Pancreas (tissue), 10 donors: Measurements from ENCODE around the gene DUSP18. TPM values are rescaled to one million over a fixed set of nuclear protein-coding genes. Genes with fewer than 3 reads are reported as not detected.
A peak's percentile ranks its signal among the peaks of the same experiment; 100 is the strongest.

Experiments
- ATAC-seq, 4 donors: fragments of 200-7000 bp; cut with Tn5 transposase; one replicate each; pipeline versions ENCODE4 v1.8.0 to v1.9.1; 2020; ENCODE audit warnings: mild to moderate bottlenecking in 4 of 4, moderate library complexity in 4 of 4
- DNase-seq, 6 donors: peaks; one replicate each; pipeline ENCODE4 v3.0.0-alpha.2; 2020
- FAIRE-seq: peaks from 2 replicates; lab custom pipeline; 2012; peaks lifted over from hg19 to GRCh38; lab: Jason Lieb, UNC
- H3K27ac ChIP-seq, 4 donors: fragments of 200-600 bp; sonication (generic); 1 replicate in 3 of 4; 2 replicates in 1 of 4; pipeline versions ENCODE4 v1.5.0 to v1.8.0; 2020
- H3K27me3 ChIP-seq, 4 donors: fragments of 200-600 bp; one replicate each; pipeline ENCODE4 v1.8.0; 2021
- H3K36me3 ChIP-seq, 3 donors: fragments of 200-600 bp; sonication (generic) in 1 of 3; one replicate each; pipeline versions ENCODE4 v1.5.0 to v1.8.0; 2020 to 2021
- H3K4me1 ChIP-seq, 3 donors: fragments of 200-600 bp; one replicate each; pipeline ENCODE4 v1.8.0; 2021
- H3K4me3 ChIP-seq, 4 donors: fragments of 200-600 bp; sonication (generic) in 2 of 4; one replicate each; pipeline versions ENCODE4 v1.5.0 to v1.8.0; 2020 to 2021
- H3K9me3 ChIP-seq, 4 donors: fragments of 200-600 bp; one replicate each; pipeline ENCODE4 v1.8.0; 2021
- CTCF ChIP-seq, 4 donors: fragments of 200-600 bp; sonication (generic) in 3 of 4; IDR thresholded peaks; one replicate each; pipeline versions ENCODE4 v1.5.0 to v1.8.0; 2021; ENCODE audit warnings: antibody characterized with exemption in 4 of 4
- WGBS, 2 donors: extraction: QIAGEN DNeasy Blood & Tissue Kit; methylation state at CpG; one replicate each; pipeline ENCODE4 v1.1.7; 2013; 5-methylcytosine and 5-hydroxymethylcytosine counted together
- intact Hi-C, 3 donors: fragments of 100-400 bp; cut with DNase I; formaldehyde crosslinking; loops; one replicate each; pipeline versions ENCODE4 v1.11.1 to v1.14.2; 2022
- polyA plus RNA-seq, 2 donors: library from polyadenylated mRNA; stranded (reverse); fragments of 200-250 nt; gene quantifications; one replicate each; pipeline ENCODE4 v1.2.3, GENCODE V29; 2013
- total RNA-seq, 6 donors: library from RNA; stranded (reverse); fragmentation: NEBNext Ultra II Directional in 4 of 6; extraction: Animal tissue kit (Norgen Biotek cat#: 25700) in 4 of 6; gene quantifications; one replicate each; pipeline versions ENCODE4 v1.2.1 to v1.2.4, GENCODE V29; 2021 to 2023
- donor health status: healthy with polysubstance abuse.
- donor health status: DM: no; HTN: no; CAD: no; lungs with moderate emphysema.
- donor health status: DM: no; HTN: no; CAD: no.
- donor health status: control.
- donor health status: control.
- donor health status: Bipolar disorder and iron deficiency.
- donor health status: DM: yes; HTN: yes; CAD: no.
- donor health status: DM: no; HTN: no; CAD: no.
- donor health status: DM: no; HTN: no; CAD: no.
- donor health status: DM: yes; HTN: yes; CAD: no.

DUSP18 gene
- total and polyA plus RNA-seq, 8 donors: 2.2 to 6.5 (median 2.9) TPM

- H3K27ac ChIP-seq: peak overlapping the region in 1 of 4 donors; percentile 47
- WGBS, 2 donors: 31 to 44% methylated on average over 15 of the region's 15 CpGs
- intact Hi-C loops: no loop called here
- no peaks in the 10 kb centered on the region for H3K36me3 ChIP-seq
- TF ChIP-seq CTCF (IDR thresholded peaks at IDR 0.05): no peak
- H3K4me1 ChIP-seq: peaks cover 0 to 5% (median 0%) of the 10 kb centered on the region in 3 donors
- FAIRE-seq: no peak
- DNase-seq: peak in 5 of 6 donors; percentile 35 to 69 (median 62)
- no peaks in the 10 kb centered on the region for H3K9me3 ChIP-seq
- ATAC-seq: peak in 3 of 4 donors; percentile 4 to 19 (median 18)
- no peaks in the 10 kb centered on the region for H3K27me3 ChIP-seq
- H3K4me3 ChIP-seq: peak overlapping the region; percentile 47 to 69 (median 61)
Observed at GRCh38 chr22:30695351-30695851, 27.7 kb upstream of the DUSP18 start.

GRCh38 chr22:30694640-30695350 is 27.1 kb upstream of the DUSP18 start, which contains the start of gene OSBP2:
OSBP2 (plus strand) TSS chr22:30694874; CDS start chr22:30694910, 36 bp downstream.
- Histone ChIP-seq H3K27ac (peak within 1 kb of the TSS; percentile 85 to 97 (median 91)), H3K4me1 (peaks cover 0 to 5% (median 0%) of the 10 kb centered on the region in 3 donors), H3K9me3 (no peaks in the 10 kb centered on the region), H3K36me3 (no peaks in the 10 kb centered on the region), H3K4me3 (peak within 1 kb of the TSS; percentile 61 to 77 (median 65)), H3K27me3 (no peaks in the 10 kb centered on the region)
- DNase-seq: peak; percentile 40 to 89 (median 69)
- peak; percentile 82 to 90 (median 86) for ATAC-seq
- WGBS, 2 donors: 1 to 2% methylated on average over 45 to 87 of the region's 88 CpGs
- intact Hi-C loops: no loop called here
- FAIRE-seq: no peak
- no peak for TF ChIP-seq CTCF (IDR thresholded peaks at IDR 0.05)

GRCh38 chr22:30694171-30694639 is 26.5 kb upstream of the DUSP18 start:
- Histone ChIP-seq H3K4me1 (peaks cover 0 to 5% (median 0%) of the 10 kb centered on the region in 3 donors), H3K9me3 (no peaks in the 10 kb centered on the region), H3K27ac (peak overlapping the region; percentile 85 to 97 (median 91)), H3K36me3 (no peaks in the 10 kb centered on the region), H3K27me3 (no peaks in the 10 kb centered on the region), H3K4me3 (peak overlapping the region; percentile 29 to 77 (median 65))
- WGBS, 2 donors: 1% methylated on average over 25 to 37 of the region's 38 CpGs
- intact Hi-C loops: no loop called here
- peak; percentile 74 to 88 (median 82) for DNase-seq
- peak; percentile 80 to 87 (median 85) for ATAC-seq
- FAIRE-seq: no peak
- no peak for TF ChIP-seq CTCF (IDR thresholded peaks at IDR 0.05)

GRCh38 chr22:30691204-30691603 is 23.5 kb upstream of the DUSP18 start:
- no peak for TF ChIP-seq CTCF (IDR thresholded peaks at IDR 0.05)
- no peak for ATAC-seq

More at GRCh38 chr22:30691204-30691603, 23.5 kb upstream of the DUSP18 start:
- H3K27ac ChIP-seq: no peak overlapping the region
- H3K9me3 ChIP-seq: no peaks in the 10 kb centered on the region
- WGBS, 2 donors: 84 to 90% methylated on average over 1 of the region's 1 CpG
- no peak overlapping the region for H3K4me3 ChIP-seq
- no peak for DNase-seq
- peaks cover 0 to 5% (median 0%) of the 10 kb centered on the region in 3 donors for H3K4me1 ChIP-seq
- no peaks in the 10 kb centered on the region for H3K27me3 ChIP-seq
- intact Hi-C loops: no loop called here
- no peak for FAIRE-seq
- H3K36me3 ChIP-seq: no peaks in the 10 kb centered on the region
